CD4-positive, alpha-beta T cell treated with Interleukin-15 for 4 hours (primary cell): ENCODE measurements around the gene UHRF1.
"Not testable (repeated sequence)": the region's sequence is repeated elsewhere in the genome, so short reads cannot be mapped to it uniquely, and the experiment has no call there.

Experiments used
- DNase-seq: peaks from one replicate; pipeline ENCODE4 v3.0.0-alpha.2; 2020; ENCODE audit warnings: low spot score

UHRF1 gene

DNA sequence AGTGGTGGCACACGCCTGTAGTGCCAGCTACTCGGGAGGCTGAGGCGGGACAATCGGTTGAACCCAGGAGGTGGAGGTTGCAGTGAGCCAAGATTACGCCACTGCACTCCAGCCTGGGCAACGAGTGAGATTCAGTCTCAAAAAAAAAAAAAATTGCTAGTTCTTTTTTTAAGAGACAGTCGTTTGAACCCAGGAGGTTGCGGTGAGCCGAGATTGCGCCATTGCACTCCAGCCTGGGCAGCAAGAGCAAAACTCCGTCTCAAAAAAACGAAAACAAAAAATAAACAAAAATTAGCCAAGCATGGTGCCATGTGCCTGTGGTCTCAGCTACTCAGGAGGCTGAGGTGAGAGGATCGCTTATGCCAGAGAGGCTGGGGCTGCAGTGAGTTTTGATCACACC, 8.4 kb upstream of the UHRF1 start:
- DNase-seq: not testable (repeated sequence)

DNA sequence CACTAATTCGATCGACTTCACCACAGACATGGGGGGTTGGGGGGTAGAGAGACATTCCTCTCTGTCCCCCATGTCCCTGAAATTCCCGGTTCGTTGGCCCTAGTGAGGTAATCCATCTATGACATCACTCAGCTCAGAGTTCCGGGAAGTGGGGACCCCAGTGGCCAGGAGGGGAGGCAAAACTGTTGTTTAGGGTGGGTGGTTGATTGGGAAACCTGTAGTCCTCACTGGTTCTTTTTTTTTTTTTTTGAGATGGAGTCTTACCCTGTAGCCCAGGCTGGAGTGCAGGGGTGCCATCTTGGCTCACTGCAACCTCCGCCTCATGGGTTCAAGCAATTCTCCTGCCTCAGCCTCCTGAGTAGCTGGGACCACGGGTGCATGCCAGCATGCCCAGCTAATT, 6.5 kb upstream of the UHRF1 start, which contains the start of gene ARRDC5:
Gene ARRDC5, minus strand, starts transcription at position 101 of the 400 bp plus-strand sequence. Its CDS starts 71 bp downstream, at position 30.
- DNase-seq: no peak

DNA sequence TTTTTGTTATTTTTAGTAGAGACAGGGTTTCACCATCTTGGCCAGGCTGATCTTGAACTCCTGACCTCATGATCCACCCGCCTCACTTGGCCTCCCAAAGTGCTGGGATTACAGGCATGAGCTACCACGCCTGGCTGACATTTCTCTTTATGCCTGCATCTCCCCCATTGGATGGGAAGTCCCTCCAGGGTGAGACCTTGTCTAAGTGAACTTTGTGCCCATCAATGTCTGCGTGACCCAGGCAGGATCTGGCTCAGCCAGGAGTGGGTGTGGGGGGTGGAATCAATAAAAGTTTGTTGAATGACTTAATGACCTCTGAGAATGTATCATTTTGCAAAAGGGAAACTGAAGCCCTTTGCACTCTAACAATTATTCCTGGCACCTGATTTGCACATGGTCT, 4.8 kb upstream of the UHRF1 start:
- no peak for DNase-seq

DNA sequence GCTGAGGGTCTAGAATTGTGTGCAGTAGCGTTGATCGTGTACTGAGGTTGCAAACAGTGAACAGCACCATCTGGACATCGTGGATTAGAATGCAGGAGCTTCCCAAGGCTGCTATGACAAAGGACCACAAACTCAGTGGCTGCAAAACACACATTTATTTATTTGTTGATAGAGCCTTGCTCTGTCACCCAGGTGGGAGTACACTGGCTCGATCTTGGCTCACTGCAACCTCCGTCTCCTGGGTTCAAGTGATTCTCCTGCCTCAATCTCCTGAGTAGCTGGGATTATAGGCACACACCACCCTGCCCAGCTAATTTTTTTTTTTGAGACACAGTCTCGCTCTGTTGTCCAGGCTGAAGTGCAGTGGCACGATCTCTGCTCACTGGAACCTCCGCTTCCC, 2.3 kb upstream of the UHRF1 start:
- DNase-seq: no peak

DNA sequence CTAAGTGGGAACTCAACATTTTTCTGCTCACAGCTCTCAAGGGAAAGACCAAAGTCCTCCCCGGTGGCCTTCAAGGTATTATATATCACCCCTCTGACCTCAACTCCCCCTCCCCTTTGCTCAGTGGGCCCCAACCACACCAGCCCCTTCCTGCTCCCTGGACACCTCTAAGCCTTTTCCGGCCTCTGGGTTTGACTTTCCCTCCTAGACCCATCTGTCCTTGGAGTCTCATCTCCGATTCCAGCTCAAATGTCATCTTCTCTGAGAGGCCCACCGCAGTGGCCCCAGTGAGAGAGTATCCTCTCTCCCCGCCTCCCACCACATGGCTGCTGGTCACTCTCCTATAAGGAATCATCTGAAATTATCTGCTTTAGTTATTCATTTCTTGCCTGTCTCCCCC, 941 bp upstream of the UHRF1 start:
- no peak for DNase-seq

DNA sequence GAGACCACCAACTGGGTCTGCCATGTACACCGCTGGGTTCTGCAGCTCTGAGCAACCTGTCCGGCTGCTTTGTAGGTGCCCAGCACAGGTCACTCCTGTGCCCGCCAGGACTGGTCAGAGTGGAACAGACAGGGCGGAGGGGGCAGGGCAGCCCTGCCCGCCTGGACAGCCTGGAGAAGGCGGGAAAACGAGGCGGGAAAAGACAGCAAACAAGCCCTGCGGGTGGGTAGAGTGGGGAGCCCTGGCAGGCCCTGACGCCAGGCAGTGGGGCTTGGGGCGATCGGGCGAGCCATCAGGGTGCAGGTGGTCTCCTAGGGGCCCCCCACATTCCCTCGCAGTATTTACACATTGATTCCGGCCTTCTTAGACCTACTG, 533 bp upstream of the UHRF1 start:
- no peak for DNase-seq

DNA sequence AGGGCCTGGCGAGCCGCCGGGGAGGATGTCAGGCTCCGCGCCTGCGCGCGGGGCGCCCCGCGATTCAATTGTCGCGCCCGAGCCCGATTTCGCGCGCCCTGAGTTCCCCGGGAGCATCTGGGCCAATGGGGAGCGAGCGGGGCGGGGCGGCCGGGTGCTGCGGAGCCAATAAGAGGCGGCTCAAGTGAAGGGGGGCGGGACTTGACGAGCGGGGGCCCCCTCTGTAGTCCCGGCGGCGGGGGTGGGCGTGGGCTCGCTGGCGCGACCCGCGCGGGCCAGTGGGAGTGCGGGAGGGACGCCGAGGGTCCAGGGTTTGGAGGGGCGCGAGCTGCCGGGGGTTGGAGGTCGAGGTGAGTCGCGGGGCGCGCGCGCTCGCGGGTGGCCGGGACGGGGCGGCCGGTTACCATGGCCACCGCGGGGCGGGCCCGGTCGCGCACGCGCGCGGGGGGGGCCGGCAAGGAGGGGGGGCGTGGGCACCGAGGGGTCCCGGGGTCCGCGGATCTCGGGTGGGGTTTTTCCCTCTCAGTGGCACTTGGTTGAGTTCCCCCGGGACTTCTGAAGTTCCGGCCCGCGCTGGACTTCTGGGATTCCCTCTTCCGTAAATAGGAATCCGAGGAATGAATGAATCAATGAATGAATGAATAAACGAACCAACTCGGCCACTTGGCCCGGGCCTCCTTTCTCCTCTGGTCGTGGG, 744 bp downstream of the UHRF1 start:
- peak; percentile 91 for DNase-seq

DNA sequence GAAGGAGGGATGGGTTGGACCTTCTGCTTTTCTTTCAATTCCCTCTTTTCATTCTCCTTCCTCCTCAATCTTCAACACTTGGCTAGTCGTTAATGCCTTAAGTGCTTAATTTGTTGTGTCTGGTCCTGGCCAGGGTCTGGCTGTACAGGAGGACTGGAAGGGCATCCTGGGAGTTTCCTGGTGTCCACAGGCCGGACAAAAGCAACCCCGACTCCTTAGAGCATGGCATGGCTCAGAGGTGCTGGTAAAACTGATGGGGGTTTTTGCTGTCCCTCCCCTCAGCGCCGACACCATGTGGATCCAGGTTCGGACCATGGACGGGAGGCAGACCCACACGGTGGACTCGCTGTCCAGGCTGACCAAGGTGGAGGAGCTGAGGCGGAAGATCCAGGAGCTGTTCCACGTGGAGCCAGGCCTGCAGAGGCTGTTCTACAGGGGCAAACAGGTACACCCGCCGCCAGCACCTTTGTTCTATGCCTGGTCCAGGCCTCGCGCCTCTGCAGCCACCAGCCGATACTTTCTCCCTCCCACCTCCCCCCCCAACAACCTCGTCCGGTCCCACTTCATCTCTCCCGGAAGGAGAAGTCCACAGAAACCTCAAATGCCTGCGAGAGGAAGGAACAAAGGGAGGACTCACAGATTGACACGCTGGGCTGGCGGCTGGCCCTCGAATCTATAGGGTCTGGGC, 1.4 kb downstream of the UHRF1 start:
- DNase-seq: peak; percentile 16

DNA sequence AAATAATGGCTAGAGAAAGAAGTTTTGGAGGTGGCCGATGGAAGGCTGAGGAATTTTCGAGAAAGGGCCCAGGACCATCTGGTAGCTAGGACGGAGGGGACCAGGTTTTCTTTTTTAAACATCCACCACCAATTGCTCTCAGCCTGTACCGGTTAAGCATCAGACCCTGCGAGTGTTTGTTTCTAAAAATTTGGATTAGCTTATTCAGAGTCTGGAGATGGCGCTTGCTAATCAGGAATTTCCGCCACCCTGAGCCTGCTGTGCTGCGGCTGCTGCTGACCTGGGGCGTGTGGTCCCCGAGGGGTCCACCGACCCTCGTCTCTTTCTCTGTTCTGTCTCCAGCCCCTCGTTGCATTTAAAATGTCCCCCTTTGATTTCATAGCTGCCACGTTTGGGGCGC, 2.0 kb downstream of the UHRF1 start:
- no peak for DNase-seq

DNA sequence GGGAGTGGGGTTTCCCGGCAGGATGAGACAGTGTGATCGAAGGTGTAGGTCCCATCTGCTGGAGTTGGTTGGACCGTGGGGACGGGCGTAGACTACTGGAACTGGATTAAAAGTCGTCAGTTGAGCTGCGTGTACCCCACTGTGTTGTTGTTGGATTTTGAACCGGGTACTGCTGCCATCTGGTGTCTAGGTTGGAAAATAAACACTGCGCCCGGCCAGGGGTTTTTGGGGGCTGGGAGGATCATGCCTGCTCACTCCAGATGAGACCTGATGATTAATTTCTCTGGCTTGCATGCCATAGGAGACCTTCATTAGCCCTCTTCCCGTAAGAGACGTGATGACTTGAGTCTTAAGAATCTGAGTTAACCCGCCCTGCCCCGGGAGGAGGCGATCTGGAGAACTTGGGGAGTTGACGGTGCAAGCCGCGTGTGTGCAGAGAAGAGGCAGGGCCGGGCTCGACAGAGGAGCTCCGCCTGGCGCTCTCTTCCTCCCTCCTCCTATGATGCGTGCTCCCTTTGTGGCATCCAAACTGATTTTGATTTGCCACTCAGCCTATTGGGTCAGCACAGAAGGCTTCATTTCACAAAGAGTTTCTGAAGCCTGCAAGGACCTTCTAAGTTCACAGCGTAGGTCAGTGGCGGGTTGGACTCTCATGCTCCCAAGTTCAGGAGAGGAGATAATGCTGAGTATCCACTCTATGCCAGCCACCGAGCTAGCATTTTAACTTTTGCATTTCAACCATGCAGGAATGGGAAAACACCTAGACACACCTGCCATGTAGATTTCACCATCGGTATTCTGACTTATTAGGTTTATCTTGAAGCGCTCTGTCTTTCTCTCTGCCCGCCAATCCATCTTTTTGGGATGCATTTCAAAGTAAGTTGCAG, 2.7 kb downstream of the UHRF1 start:
- peak; percentile 79 for DNase-seq

DNA sequence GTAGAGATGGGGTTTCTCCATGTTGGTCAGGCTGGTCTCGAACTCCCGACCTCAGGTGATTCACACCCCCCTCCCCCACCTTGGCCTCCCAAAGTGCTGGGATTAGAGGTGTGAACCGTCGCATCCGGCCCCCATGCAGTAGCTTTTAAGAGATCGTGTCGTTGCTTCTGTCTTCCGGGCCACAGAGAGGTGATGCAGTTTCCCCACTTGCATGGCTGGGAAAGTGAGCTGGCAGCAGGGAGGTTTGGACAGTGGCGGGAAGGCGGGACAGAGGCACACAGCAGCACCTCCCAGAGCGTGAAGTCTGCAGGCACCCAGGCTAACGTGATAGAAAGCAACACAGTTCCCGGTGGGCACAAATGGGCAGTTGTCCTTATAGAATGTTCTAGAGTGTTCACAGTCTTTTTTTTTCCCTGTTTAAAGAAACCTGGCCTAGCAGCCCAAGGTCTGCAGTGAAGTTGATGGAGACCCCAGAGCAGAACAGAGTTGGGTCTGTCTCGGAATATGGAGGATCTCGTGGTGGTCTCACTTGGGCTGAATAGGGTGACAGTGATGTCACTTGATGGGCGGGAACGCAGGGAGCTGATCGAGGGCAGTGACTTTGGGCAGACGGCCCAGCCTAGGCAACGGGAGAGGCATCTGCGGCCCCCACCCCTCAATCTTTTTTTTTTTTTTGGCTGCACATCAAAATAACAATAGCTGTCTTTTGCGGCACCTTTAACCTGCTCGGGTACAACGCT, 4.9 kb downstream of the UHRF1 start:
- DNase-seq: peak; percentile 41

DNA sequence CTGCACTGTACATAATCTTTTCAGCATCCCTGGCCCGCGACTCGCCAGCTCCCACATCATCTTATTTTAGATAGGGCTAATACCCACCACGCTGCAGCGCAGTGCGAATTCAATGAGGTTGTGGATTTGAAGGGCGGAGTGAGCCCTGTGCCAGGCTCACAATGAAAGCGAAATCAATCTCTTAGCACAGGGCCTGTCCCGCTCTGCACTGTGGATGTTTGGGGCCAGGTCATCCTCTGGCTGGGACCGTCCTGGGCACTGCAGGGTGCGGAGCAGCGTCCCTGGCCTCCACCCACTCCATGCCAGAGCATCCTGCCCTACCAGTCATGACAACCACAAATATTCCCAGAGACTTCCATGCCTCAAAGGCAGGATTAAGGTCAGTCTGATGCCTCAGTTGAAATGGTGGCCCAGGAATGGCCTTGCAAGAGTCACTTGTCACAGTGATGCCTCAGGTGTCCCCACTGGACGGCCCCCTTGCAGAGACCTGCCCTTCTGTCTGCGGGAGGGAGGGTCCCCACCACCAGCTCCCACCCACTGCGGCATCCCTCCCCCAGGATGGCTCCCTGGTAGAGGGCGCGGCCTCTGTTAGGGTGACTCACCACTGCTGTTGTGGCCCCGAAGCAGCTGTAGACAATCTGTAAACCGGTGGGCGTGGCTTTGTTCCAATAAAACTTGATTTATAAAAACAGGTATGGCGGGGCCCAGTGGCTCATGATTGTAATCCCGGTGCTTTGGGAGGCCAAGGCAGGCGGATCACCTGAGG, 5.6 kb downstream of the UHRF1 start:
- DNase-seq: peak; percentile 84

DNA sequence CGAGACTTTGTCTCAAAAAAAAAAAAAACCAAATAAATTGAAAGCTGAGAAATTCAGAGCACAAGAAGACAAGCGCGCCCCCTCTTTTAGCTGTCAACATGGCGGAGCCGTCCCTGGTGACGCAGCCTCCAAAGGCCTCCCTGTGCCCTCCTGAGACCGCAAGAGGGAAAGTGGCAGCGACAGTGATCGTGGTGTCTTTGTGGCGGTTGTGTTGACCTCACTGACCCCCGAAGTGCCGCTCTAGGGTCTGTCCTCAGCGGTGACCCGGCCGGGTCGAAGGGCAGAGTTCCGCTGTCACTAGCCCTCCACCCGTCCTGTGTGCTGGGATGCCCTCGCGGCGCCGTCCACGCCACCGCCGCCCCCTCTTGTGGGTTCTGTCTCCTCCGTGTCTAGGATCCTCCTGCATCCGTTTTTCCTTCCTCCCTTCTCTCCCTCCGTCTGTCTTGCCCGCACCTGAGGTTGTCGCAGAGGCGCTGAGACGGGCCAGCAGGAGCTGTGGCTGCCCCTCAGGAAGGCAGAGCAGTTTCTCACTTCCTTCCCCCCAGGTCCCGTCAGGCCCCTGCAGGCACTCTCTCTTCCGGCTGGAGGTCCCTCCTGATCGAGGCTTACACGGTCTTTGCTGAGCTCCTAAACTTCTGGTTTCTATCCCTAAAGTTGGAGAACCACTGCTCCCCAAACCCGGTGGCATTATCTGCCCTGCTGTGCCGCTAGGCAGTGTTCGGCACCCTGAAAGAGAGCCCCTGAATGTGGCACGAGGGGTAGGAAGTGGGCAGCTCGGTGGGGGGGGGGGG, 7.2 kb downstream of the UHRF1 start:
- DNase-seq: peak; percentile 34

DNA sequence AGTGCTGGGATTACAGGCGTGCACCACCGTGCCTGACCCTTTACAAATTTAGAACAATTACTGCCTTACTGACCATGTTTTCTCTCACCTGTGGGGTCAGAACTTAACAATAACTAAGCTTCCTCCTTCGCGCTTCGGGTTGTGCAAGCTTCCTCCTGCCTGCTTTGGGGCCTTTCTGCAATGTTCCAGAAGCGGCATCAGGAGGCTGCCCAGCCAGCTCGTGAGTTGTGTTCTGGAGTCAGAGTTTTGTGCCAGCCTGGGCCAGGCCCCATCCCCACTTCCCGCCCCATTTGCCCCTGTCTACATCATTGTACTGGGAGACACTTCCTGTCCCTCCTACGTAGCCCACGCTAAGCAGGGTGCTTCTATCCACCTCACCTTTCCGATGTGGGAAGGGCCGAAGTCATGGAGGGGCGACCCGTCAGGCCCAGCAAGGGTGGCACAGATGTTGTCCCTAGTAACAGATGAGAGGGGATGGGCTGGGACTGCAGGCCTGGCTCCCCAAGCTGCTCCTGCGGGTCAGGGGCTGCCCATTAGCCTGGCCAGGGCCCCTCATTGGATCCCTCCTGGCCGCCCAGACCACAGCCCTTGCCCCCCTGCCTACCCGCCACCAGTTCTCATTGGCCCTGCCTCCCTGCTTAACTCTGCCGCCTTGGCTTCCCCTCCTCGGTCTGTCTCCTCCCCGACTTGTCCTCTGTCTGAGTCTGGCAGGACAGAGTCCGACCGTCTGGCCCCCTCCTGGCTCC, 13.4 kb downstream of the UHRF1 start:
- no peak for DNase-seq

DNA sequence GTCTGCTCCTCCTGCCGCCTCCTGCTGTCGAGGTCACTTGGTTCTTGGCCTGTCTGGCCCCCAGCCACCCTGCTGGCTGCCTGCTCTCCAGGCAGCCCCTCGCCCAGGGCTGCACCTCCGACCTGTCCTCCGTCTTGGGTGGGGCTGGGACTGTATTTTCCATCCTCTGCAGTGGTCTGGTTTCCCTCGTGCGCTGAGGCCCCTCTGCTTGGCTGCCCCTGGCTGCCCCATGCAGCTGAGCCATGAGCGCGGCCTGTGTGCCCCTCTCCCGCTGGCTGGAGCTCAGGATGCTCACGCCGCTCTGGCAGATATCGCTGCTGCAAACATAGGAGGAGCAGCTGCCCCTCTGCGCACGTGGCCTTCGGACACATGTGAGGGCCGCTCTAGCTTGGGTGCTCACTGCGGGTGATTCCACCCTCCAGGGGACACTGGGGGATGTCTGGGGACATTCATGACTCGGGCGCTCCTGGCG, 14.0 kb downstream of the UHRF1 start:
- no peak for DNase-seq

DNA sequence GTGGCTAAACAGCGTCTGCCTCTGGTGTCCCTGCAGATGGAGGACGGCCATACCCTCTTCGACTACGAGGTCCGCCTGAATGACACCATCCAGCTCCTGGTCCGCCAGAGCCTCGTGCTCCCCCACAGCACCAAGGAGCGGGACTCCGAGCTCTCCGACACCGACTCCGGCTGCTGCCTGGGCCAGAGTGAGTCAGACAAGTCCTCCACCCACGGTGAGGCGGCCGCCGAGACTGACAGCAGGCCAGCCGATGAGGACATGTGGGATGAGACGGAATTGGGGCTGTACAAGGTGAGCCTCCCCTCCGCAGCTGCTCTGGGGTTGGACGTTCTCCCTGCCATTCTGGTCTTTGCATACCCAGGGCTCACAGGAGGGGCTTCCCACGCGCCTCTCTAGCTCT, 19.9 kb downstream of the UHRF1 start:
- DNase-seq: no peak

DNA sequence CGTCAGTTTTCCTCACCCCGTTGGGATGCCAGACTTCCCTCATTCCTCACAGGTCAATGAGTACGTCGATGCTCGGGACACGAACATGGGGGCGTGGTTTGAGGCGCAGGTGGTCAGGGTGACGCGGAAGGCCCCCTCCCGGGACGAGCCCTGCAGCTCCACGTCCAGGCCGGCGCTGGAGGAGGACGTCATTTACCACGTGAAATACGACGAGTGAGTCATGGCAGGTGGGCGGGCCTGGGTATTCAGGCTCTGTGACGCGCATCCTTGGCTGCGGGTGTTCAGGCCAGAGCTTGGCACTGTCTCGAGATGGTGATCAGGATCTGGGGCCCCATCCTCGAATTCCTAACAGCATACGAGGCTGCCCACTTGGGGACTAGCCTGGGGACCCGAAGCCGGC, 21.4 kb downstream of the UHRF1 start:
- DNase-seq: no peak

DNA sequence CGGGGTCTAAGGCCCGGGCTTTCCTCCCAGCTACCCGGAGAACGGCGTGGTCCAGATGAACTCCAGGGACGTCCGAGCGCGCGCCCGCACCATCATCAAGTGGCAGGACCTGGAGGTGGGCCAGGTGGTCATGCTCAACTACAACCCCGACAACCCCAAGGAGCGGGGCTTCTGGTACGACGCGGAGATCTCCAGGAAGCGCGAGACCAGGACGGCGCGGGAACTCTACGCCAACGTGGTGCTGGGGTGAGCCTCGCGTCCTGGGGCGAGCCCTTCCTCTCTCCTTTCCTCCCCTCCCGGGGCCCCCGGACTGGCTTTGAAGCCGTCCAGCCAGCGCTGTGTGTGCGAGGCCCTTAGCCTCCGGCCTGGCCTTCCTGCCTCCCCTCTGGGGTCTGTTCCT, 23.4 kb downstream of the UHRF1 start:
- no peak for DNase-seq

DNA sequence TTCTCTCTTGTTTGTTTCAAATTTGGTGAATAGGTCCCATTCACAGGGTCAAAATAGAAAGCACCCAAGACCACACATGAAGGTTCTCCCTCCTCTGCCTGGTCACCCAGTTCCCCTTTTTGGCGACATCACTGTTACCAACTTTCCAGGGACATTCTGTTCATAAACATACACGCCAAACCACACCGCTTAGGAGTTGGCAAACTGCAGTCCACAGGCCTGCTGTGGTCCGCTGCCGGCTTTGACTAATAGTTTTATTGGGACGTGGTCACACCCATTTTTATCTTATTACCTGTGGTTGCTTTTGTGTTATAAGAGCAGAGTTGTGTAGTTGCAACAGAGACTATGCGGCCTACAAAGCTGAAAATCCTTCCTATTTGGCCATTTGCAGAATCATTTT, 24.2 kb downstream of the UHRF1 start:
- no peak for DNase-seq

DNA sequence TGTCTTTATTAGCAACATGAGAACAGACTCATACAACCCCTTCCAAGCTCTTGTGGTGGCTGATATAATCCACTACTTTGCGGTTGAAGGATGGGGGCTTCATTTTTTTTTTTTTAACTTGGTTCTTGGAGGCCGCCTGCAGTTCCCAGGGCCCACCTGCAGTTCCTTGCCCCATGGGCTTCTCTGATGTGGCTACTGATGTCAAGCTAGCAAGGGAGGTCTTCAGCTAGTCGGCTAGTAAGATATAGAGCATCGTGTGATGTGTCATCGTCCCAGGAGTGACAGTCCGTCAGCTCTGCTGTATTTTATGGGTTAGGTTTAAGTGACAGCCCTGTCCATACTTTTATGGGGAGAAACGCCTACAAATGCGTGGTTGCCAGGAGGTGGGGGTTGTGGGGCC, 26.1 kb downstream of the UHRF1 start:
- no peak for DNase-seq
